NCI-H128 (cell line): ENCODE data around the gene BMP7.
"Not testable (repeated sequence)": the region's sequence is repeated elsewhere in the genome, so short reads cannot be mapped to it uniquely, and the experiment has no call there.

ENCODE experiments used
- DNase-seq: peaks from one replicate; lab custom pipeline; 2025; ENCODE audit not compliant: unreplicated experiment; lab: John Stamatoyannopoulos, UW

BMP7 gene

DNA sequence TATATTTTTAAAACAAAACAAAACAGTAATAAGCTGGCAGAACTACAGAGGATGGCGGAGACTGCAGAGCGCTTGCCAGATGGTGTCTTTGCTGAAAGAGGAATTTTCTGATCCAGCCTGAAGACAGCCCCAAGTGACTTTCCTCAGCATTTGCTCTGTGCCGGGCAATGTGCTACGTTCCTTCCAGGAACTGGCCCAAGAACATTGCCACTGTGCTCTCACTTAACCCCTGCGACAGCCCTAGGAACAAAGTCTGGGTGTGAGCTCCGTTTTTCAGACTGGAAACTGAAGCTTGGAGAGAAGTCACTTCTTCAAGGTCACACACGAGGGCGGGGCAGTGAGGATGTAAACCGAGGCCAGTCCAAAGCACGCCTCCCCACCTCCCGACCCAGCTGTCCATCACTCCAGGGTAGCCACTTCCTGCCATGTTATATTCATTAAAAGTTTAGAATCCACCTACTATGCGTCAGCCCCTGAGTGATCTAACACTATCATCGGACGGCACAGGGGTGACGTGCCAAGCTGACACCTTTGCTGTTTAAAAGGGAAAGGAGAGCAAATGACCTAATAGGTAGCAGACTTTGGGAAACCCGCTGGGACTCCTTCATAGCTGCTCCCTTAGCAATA is 22.3 kb upstream of the BMP7 start:
- no peak for DNase-seq

DNA sequence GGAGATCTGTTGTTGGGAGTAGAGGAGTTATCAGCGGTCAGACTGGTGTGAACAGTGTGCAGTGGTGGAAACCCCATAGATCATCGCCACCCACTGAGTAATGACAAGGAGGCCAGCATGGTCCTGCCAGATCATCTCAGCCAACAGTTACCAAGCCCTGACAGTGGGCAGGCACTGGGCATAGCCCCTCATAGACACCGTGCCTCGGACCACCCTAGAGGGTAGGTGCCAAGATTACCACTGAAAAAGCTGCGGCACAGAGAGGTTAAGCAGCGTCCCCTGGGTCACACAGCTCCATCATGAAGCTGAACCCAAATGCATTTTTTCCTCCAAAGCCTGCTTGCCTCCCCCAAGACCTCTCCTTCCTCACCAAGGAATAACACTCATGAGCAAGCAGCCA is 21.5 kb upstream of the BMP7 start:
- no peak for DNase-seq

DNA sequence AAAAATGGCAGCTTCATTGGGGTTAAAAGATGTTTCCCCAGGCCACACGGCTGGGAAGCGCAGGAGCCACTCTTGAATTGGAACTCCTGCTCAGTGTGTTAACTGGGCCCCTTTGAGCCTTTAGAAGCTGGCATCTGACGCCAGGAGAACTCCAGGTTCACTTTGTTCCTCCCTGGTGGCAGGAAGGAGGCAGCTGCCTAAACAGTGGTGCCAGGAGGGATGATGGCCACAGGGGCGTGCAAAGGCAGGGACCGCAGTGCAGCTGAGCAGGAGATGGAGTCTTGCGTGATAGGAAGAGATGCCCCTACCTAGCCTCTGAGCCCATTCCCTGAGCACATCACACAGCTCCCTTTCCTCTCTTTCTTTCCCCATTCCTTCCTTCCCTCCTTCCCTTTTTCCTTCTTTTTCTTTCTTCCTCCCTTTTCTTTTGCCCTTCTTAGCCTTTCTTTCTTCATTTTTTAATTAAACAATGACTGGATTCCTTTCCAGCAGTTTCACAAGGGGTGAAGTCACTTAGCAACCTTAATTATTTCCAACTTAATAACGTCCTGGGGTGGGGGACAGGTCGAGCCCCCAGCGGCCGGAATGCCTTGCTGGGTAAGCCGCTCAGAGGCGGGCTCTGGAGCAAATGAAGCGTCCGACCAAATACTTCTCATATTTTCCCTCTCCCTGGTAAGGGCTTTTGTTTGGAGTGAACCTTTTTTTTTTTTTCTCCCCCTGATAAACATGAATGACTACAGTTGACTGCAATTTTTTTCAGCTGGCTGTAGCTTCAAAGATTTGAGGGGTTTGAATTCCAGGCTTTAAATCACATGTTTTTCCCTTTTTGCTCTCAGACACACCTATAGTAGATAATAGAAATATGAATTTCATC is 20.8 kb upstream of the BMP7 start:
- no peak for DNase-seq

DNA sequence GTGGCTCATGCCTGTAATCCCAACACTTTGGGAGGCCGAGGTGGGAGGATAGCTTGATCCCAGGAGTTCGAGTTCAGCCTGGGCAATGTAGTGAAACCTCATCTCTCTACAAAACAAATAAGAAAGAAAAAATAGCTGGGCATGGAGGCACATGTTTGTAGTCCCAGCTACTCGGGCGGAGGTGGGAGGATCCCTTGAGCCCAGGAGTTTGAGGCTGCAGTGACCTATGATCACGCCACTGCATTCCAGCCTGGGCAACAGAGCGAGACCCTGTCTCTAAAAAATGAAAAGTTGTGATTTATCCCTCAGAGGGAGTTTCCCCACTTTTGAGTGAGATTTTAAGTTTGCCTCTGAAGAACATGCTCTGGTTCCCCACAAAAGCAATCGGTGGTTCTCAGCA is 17.4 kb upstream of the BMP7 start:
- no peak for DNase-seq

DNA sequence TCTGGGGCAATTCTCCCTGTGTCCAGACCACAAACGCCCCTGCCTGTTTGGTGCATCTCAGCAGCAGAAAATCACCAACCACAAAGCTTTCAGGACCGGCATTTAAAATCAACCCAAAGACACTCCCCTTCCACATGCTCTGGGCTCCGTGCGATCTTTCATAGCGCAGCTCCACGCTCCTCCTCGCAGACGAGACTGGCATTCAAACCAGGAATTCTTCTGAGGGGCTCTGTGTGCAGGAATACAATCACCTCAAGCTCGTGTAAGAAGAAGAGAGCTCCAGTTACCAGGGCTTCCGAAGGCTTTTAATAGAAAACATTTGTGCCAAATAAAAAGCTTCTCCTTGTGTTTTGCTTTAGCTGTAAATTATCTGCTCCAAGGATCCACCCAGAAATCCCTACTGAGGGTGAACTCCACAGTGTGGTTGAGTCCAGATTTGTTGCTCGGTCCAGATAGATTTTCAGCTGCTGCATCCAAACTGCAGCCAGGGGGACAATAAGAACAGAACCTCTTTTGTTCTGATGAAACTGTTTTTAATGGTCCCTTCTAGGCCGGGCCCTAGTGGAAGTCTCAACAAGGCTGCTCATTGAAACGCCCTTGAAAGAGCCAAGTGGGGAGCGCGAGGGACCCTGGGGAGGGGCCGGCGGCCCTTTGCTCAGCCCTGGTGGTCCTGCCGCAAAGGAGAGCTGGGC is 16.4 kb upstream of the BMP7 start:
- DNase-seq = no peak

DNA sequence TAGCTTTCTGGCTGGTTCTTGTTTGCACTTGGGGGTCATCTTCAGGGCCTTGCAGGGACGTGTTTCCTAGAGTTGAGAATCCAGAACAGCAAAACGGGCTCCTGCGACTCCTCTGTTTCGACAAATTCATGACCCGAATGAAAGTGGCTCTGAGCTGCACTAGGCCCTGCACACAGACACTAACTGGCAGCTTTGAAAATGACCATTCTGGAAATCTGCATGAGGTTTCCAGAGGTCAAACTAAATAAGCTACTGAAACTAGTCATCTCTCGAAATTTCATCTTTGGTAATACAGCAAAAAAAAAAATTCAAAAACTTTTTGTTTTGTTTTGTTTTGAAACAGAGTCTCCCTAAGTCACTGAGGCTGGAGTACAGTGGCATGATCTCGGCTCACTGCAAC is 15.5 kb upstream of the BMP7 start:
- DNase-seq = no peak

DNA sequence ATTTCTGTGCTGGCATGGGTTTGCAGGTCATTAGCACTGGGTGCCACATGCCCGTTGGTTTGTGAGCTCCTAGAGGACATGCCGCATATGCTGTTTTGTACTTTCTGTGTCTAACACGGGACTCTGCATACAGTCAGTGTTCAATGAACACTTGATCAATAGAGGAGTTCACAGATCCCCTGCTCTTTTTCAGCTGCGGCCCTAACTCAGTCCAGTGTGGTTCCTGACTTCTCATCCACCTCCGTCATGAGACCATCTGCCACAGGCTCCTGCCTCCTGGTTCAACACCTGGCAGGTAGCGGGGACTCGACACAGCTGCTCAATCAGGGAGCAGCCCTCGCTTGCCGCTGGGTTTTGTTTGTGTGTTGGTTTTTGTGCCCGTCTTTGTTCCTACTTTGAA is 13.8 kb upstream of the BMP7 start:
- DNase-seq = no peak

DNA sequence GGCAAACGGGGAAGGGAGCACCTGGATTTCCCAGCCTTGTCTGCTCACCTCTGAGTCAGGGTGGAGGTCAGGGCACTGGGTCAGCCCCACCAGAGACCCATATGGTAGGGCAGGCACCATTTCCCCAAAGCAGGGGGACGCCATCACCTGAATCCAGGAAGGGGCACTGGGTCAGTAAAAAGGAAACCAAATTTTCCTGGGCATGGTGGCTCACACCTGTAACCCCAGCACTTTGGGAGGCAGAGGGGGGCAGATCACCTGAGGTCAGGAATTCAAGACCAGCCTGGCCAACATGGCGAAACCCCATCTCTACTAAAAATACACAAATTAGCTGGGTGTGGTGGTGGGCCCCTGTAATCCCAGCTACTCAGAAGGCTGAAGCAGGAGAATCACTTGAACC is 13.1 kb upstream of the BMP7 start:
- not testable (repeated sequence) for DNase-seq

DNA sequence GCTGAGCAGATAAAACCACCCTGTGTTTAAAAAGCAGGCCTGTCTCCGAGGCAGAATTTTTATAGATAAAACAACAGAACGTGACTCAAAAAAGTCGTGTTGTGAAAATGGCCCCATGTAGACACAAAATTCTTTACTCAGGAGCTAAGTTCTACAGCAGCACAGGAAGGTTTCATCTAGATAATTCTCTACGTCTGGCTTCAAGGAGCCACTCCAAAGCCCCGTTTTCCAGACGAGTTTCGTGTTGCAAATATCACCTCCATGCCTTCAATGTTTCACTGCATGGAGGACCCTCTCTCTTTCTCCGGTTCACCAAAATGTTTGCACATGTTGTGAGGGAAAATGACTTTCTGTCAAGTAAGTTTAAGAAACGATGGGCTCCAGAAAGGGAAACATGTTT is 12.0 kb upstream of the BMP7 start:
- no peak for DNase-seq

DNA sequence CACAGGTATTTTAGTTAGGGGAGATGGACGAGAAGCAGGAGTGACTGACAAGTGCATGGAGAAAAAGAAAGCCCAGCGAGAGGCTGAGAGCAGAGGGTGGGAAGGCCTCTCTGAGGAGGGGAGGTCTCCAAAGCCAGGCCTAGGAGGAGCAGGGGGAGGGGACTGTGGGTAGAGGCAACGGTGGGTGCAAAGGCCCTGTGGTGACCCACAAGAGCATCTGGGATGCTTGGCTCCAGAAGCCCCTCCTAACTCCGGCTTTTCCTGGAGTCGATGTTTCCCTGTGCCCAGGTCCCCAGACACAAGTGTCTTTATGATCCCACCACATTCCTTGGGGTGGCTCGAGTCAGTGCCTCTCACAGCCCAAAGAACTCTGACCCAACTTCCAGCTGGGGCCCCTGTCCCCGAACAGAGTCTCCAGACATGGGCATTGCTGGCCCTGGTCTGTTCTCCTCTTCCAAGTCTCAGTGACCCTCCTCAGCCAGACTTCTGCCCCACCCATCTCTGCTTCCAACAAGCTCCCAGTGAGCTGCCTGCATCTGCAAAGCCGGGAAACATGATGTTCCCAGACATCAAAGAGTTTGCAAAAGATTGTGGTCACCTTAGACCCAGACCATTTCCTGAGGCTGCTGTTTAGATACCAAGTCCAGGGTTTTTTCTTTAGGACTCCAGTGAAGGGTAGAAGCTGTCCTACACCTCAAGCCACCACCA is 11.1 kb upstream of the BMP7 start:
- DNase-seq = no peak

DNA sequence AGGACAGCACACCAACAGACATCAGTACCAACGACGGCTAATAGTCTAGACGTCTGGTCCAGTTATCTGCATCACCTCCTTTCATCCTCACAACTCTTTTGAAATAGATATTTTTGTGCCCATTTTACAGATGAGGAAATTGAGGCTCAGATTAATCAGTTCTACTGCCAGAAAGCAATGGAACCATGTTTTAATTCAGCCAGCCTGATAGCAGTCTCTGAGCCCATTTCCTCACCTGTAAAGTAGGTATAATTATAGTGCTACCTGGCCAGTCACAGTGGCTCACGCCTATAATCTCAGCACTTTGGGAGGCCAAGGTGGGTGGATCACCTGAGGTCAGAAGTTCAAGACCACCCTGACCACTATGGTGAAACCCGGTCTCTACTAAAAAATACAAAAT is 9.8 kb upstream of the BMP7 start:
- DNase-seq = no peak

DNA sequence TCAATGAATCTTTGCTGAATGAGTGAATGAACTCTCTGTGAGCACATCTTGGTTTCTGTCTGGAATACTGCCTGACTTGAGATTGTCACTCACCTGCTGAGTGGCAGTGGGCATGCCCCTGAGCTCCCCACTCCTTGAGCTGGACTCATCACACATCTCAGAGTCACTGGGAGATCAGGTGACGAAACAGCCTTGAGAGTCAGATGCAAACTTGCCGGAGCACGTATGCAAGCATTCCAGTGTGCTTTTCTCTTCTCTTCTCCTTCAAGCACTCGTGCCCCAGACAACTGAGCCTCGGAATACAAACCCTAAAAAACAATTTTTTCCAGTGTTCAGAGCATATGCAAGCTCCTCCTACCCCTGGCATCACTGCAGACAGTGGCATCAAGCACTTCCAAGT is 9.4 kb upstream of the BMP7 start:
- DNase-seq = no peak

DNA sequence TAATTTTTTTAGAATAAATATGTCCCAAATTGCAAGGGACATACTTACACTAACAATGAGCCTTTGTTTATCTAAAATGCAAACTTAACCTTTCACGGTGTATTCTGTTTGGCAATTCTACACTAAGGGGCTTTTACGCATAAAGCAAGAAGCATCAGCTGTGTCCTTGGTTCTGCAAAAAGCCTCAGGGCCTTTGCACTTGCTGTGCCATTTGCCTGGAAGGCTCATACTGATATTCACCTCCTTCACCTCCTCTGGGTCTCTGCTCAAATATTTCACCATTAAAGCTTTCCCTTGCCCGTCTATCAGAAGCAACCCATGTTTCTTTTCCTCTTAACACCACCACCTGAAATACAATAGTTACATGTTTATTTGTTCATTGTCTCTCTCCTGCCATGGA is 8.9 kb upstream of the BMP7 start:
- no peak for DNase-seq

DNA sequence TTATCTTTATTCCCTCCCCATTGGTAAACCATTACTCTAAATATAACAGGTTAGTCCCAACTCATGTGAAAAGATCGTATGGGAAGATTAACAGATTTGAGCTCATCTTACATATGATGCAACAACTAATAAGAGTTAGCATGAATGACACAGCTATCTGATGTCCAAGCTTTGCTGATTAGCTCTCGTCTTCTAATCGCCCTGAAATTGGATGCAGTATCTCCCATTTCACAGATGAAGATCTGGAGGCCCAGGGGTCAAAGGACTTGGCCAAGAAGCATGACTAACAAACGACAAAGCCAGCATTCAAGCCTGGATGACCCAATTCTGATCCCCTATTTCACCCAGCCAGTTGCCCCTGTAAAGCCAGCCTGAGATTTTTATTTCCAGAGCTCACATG is 8.4 kb upstream of the BMP7 start:
- no peak for DNase-seq

DNA sequence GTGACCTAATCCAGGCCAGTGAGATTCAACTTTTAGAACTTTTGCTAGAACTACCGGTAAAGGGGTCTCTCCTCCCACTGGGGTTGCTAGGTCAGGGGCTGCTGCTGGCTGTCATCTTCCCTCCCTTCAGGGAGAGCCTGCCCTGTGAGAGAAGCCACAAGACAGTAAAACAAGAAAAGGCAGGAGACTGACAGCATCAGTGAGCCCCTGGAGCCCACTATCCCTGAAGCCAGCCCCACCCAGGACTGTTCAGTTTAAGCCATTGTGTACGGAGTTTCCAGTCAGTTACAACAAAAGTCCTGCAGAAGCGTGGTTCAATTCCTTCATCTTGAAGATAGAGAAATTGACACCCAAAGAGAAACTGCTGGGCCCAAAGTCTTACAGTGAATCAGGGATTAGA is 7.9 kb upstream of the BMP7 start:
- DNase-seq = no peak

DNA sequence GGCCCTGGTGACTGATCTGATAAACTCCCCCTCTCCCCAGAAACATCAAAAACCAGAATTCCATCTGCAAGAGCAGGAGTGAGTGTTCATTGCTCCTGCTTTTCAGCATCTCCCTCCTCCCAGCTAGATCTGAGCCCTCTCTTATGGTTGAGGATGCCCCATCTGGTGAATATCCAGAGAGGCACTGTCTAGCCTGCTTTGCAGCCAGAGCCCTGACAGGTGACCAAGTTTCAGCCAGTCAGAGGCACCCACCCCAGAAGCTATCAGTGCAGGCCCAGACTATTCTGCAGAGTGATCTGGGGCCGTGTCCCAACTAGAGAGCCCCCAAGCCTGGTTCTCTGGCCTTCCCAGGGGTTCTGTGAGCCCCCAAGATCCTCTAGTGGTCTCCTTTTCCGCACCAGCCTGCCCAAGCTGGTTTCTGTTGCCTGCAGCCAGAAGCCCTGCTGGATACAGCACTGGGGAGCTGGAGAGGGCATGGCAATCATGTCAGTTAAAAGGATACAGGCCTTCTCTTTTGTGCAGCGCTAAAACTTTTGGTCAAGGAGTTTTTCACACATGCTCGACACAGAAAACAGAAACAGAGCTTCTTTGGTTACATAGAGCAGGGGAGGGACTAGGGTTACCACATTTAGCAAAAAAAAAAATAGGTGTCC is 6.6 kb upstream of the BMP7 start:
- no peak for DNase-seq

DNA sequence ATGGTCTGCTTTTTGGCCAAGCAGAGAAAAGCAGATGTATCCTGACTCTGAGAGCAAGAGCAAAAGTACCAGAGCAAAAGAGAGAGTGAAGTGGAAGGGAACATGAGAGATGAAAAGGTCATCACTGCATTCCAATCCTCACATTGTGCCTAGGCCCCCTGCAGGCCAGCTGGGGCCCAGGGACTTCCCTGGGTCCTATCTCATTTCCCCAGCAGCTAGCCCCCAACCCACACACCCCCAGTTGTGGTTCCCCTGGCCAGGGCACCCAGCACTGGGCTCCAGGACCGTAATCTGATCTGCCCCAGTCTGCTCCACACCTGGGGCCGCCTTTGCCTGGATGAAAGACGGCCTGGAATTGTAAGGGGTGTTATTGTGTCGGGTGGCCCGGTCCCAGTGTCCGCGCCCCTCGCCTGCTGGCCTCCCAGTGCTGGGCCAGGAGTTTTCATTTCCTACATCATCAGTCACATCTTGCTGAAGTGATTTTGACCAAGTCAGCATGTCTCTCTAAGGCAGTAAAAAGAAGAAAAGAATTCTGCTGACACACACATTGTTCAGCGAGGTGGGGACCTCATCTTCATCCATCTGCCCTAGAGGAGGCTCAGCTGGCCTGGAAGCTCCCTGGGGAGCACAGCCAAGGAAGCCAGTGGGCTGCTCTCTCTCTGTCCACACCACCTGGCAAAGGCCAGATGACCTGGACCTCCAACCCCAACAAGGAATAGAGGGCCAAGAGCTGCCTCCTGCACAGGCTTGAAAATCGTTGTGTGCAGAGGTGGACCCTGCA is 4.0 kb upstream of the BMP7 start:
- DNase-seq = no peak

DNA sequence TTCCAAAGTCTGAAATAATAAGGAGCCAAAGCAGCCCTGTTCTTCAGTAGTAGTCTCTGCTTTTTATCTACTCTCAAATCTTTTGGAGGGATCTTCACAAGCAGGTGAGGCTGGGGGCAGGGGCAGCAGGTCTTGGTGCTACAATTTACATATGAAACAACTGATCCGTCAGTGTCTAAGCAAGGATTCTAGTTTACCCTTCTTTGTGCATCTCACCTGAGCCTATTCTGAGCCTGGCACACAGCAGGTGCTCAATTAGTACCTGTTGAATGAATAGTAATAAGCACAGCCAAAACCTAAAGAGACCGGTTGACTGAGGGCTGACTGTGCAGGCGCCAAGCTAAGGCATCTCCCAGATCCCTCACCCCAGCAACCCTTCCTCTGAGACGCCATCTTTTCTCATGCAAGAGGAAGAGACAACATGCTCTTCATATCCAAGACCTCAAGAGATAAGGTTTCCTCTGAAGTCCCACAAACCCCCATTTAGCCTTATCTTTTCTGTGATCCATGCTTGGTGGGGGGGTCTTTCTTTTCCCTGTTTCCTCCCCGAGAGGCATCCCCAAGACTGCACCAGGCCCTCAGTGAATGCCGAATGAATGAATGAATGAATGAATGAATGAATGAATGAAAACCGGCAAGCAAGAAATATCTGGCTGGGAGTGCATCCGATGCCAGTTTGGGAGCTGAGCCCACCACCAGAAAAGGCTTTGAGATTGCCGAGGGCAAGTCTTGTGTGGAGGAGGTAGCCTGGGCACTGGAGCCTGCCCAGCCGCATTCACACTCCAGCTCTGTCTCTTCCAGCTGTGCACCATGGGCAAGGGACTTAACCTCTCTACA is 2.9 kb upstream of the BMP7 start:
- DNase-seq = no peak

DNA sequence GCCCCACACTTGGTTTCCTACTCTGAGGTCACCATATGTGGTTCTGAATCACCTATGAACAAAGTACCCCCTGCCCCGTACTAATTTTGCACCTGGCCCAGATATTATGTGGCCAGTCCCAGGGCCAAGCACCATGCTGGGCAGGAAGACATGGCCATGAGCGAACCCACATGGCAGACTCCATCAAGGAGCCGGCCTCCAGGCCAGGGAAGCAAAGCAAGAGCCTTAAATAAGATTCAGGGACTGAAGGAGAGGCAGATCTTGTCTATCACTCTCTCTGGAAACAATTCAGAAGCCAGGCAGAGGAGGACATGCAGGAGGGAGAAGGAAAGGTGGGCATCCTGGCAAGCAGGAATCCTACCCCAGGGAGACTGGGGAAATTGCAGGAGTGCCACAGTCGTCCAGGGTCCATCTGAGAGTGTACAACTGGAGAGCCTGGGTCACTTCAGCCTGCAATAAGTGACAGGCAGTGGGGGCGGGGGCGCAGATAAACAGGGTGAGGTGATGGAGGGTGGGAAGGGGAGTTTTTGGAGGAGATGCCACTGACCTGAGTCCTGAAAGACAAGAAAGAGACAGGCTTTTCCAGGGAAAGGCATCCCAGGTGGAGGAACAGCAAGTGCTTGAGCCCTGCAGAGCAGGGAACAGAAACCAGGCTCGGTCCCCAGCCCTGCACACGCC is 2.1 kb upstream of the BMP7 start:
- DNase-seq = no peak
